Nucleus accumbens (tissue), 56 donors: ENCODE measurements around the gene OR5D13.

ENCODE experiments used
- DNase-seq, 56 donors: peaks; one replicate each; lab custom pipeline; 2025; lab: John Stamatoyannopoulos, UW

The OR5D13 gene, protein sequence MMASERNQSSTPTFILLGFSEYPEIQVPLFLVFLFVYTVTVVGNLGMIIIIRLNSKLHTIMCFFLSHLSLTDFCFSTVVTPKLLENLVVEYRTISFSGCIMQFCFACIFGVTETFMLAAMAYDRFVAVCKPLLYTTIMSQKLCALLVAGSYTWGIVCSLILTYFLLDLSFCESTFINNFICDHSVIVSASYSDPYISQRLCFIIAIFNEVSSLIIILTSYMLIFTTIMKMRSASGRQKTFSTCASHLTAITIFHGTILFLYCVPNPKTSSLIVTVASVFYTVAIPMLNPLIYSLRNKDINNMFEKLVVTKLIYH

GRCh38 chr11:55773138-55773537 is at the start of gene OR5D13:
TSS of gene OR5D13 (plus strand) at chr11:55773438. CDS start at chr11:55773438, 0 bp downstream.
- DNase-seq, result no peak

DNA sequence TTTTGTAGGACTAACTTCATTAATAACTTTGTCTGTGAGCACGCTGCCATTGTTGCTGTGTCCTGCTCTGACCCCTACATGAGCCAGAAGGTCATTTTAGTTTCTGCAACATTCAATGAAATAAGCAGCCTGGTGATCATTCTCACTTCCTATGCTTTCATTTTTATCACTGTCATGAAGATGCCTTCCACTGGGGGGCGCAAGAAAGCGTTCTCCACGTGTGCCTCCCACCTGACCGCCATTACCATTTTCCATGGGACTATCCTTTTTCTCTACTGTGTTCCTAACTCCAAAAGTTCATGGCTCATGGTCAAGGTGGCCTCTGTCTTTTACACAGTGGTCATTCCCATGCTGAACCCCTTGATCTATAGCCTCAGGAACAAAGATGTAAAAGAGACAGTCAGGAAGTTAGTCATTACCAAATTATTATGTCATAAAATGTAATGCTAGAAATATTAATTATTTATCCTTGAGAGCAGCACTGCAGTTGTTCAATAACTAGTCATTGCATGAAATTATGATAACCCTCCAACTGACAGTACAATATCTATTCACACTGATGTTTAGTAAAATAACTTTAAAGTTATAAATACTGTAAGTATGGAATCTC is 46.4 kb upstream of the OR5D13 start:
- no peak for DNase-seq

DNA sequence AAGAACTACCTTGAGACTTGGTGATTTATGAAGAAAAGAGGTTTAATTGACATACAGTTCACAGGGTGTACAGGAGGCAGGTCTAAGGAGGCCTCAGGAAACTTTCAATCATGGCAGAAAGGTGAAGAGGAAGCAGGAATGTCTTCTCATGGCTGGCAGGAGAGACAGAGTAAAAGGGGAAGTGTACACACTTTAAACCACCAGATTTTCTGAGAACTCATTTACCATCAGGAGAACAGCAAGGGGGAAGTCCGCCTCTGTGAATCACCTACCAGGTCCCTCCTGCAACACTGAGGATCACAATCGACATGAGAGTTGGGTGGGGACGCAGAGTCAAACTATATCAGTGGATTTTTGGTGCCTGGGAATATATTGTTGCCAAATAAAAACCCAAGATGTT is 40.3 kb upstream of the OR5D13 start:
- no peak for DNase-seq

DNA sequence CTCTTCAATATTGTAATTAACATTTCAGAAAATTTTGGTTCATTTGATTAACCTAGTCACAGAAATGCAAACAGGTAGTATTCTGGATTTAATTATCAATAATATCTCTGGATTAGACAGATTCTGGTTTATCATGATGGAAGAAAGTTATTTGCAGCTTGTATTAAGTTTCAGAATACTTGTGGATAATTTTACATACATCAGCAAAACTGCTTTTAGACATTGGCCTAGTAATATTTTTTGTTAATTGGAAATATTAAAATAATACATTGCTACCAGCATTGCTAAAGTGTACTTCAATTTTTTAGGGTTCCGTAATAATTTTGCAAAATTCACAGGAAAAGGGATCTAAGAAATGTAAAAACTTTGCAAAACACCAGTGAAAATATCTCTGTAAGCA is 18.4 kb downstream of the OR5D13 start:
- DNase-seq, result no peak

GRCh38 chr11:55793321-55793720 is 20.1 kb downstream of the OR5D13 start:
- DNase-seq, result no peak

- no peak for DNase-seq
These were observed 22.0 kb downstream of the OR5D13 start, which contains the start of gene OR5D14 for GRCh38 chr11:55795256-55795655. TSS of gene OR5D14 (plus strand) at chr11:55795556. CDS start at chr11:55795556, 0 bp downstream.

- no peak for DNase-seq
These were observed 33.0 kb downstream of the OR5D13 start for GRCh38 chr11:55806248-55806647.

DNA sequence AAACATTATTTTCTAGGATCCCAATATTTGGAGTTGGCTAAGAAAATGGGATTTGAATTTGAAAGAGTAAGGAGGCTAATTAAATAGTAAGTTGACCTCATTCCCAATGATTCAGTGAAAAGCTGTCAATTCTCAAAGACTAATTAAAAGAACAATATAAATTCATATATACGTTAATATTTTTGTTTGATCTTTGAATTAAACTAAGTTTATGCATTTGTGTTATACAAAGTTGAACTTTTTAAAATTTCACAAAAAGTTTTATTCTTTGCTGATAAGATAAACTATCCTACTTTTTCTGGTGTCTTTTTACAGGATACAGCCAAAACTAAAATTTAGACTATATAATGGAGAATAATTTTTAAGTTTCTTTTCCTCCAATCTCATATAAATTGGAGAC is 37.8 kb downstream of the OR5D13 start, which contains the start of gene OR5L1:
Gene OR5L1 (plus strand): TSS at position 301 of the 400 bp plus-strand sequence. CDS start 100 bp downstream, outside the sequence.
- DNase-seq, result no peak

- DNase-seq, result no peak
These were observed 46.1 kb downstream of the OR5D13 start, which contains the start of gene OR5D18 for GRCh38 chr11:55819330-55819729. TSS of gene OR5D18 (plus strand) at chr11:55819630. CDS start at chr11:55819630, 0 bp downstream.
